Suppressor macrophage (primary cell): Measurements from ENCODE around the gene MTHFSD.

ENCODE experiments used
- DNase-seq, 4 experiments: peaks; one replicate each; pipeline ENCODE4 v3.0.0-alpha.2; 2020 to 2022

Gene MTHFSD

DNA sequence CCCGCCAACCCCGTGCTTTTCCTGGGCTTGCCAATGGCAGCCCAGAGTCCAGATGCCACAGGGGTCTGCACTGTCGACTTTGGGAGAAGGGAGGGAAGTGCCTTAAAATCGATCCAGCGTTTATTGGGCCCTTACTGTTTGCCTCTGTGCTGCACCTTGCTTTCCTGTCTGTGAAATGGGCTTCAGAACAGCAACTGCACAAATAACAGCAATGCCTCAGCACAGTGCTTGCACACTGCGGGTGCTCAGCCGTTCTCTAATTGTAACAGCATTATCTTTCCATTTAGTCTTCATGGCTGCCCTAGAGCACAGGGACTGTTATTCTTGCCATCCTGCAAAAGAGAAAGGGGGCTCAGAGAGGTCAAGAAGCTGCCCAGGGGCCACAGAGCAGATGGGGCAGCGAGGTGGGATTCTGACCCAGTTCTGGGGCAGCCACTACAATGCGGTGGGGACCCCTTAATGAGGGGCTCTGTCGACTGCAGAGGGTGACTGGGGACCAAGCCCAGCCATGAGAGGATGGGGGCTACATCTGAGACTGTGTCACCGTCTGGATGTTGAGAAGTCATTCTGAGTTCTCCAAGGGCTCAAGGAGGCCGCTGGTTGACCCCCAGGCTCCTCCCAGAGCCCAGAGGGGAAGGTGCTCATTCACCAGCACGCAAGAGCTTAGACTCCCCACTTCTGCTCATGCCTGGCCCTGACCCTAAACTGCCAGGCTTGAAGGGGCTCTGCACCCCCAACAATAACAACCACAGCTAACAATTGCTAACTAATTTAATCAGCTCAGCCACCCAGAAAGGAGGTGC, 54.1 kb downstream of the MTHFSD start:
- DNase-seq: no peak

DNA sequence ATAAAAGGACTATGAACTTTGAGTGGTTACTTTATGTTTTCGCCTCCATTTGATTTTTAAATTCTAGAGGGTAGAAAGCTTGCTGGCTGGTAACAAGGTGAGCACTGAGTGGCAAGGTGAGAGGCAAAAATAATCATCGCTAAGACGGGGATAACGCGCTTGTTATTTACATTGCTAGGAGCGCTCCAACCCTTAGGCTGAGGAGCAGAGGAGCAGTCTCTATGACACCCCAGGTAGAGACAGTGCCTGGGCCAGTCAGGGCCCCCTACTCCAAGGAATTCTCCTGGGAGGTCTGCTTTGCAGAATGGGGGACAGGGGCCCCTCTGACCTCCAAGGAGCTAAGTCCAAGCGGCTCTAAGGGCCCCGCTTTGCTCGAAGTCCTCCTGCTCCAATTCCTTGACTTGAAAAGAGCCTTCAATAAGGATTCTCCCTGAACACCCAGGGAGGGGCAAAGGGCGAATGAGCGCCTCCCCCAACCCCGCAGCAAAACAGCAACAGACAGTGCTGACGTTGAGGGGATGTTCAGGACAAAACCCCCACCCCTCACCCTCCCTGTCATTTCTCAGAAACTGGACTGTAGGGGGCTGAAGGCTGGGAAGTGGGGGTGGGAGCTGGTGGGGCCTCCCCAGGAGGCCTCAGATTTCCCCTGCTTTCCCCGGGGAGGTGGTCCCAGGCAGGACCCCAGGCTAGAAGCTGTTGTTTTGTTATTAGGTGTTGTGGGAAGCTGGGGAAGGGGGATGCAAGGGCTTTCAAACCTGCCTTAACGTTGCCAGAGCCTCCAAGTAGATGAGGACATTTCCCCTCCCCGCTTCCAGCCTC, 54.9 kb downstream of the MTHFSD start:
- no peak for DNase-seq

DNA sequence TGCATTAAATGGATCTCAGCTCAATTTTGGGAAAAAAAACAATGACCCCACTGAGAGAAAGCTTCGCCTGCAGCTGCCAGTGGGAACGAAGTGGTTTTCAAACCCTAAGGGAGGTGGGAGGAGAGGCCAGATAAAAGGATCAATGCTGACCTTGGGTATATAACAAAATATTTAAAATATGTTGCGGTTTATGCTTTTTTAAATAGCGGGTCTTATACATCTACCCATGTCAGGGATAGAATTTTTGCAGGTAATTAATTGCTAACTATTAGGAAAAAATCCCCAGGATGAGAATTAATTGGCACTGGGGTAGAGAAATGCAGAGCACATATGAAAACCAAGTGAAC, 55.6 kb downstream of the MTHFSD start:
- no peak for DNase-seq

DNA sequence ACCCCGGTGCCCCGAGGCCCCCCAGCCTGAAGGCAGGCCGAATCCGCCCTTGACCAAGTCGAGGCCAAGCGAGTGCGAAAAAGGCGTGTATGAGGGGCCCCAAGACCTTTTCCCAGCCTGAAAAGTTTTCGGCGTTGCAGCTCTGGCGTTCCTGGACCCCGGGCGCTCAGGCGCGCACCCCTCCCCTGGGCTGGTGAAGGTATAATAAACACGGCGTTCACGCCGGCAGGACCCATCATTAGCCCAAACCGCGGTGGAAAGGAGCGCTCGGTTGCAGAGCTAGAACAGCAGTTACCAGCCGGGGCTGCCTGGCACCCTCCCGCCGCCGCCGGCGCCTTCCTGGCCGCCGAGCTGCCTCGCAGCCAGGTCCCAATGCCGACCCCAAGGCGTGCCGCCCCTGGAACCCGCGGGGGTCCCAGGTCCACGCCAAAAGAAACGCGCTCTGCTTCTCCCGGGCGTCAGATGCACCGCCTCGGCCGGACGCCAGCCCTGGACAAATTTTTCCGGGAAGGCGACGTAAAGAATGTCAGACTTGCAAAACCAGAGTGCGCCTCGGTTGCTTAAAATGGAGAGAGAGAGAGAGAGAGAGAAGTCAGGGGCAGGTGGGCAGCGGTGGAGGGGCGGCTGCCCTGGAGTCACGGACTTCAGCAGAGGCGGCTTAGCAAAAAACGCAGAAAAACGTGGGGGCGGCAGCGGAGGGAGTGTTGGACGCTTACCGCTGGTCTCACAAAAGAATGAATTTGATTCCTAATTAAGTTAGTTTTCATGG, 56.2 kb downstream of the MTHFSD start:
- no peak for DNase-seq

DNA sequence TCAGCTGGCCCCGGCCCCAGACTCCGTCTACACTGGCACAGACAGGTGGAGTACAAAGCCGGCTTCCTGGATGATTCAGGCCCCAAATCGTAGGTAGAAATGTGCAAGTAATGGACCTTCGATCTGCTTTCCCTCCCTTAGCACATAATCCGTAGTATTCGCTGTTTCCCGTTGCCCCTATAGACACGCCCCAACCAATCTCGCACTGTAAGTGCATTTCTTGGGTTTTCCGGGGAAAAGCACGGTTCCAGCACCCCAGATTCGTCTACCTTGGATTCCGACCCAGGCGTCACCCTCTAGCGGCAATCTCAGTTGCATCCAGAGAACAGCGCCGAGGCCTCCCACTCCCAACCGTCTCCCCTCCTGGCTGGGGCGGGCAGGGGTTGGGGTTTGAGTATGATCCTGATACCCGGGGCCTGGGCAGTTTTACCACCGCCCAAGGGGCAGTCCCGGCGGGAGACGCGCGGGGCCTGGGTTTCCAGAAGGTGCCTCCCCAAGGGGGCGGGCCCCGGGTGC, 56.8 kb downstream of the MTHFSD start:
- DNase-seq: no peak

DNA sequence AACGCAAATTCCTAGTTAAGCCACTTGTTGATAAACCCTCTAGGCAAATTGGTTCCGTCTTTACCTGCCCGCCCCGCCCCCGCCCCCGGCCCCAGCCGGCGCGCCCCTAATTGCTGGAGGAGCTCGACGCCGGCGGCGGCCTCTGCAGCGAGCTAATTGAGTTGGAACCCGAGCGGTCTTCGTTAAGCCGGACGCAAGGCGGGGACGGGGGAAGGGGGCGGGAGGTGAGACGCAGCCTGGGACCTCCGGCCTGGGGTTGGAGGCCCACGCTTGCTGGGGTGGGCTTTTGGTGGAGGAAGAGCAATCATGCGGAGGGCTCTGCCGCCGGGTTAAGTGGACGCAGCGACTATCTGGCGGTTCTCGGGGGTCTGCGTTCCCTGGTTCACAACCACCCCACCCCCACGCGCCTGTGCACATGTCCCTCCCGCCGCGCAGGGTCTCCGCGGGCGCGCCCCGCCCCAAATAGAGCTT, 57.4 kb downstream of the MTHFSD start:
- DNase-seq: no peak

DNA sequence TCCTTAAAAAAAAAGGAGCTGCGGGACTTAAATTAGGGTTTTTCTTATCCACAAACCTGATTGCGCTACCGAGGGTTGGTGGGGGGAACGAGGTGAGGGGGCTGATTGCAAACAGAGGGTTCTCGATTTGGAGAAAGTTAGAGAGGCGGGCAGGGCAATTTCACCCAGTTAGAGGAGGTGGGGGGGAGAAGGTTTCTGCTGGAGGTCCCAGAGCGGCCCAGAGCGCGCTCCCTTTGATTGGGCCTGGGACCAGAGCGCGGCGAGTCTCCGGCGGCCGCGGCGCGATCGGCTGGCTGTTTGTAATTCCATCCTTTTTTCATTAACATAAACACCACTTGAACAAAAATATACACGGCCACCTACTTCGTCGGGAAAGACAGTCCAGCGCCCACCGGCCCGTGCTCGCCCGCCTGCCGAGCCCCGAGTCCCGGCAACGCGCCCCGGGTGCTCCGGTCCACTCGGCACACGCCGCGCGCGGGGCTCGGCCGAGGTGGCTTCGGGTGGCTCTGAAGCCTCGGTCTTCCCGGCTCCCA, 58.0 kb downstream of the MTHFSD start:
- DNase-seq: no peak

DNA sequence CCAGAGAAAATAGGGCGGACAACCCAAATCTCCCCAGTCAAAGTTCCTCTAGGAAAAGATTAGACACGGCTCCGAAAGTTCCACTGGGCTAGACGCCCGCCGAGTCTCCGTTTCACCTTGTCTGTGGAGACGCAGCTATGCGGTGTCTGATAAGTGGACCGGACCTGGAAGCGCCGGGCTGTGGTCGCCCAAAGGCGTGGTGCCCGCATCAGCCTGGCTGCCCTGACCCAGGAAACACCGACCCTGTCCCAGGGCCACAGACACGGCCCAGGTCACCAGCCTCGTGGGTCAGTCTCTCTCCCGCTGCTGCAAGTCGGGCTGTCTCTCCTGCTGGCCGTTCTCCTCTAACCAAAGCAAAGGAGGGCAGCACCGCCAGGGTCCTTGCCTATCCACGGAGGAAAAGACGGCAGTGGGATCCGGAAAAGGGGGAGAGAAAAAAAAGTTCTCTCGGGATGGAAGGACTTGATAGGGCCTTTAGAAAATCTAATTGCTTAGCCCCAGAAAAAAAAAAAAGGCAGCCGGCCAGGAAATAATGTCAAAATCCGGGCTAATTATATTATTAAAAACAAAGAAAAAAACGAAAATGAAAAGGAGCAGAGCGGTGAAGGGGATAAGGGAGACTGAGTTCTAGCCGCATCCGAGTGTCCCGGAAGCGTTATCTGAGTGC, 58.6 kb downstream of the MTHFSD start:
- DNase-seq: no peak

DNA sequence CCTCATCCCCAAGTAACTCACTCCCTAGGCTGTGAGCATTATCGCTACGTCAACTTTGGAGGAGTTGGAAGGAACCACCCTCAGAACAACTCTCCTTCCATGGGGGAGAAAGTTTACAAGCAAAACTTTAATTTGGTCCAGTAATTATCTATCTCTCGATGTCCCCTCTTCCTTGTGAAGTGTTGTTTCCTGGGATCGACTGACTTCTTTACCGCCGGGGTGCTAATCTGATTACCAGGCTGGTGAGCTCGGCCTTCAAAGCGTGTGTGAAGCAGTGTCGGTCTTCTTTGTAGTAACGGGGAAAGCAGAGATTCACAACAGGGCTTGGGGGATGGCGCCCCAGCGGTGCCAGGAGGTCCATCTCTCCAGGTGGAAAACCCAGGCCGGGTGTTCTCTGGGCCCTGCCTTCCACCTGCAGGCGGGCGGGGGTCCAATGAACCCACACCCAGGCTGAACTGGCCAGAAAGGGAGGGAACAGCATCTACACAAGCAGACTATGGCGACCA, 59.2 kb downstream of the MTHFSD start:
- DNase-seq: no peak

DNA sequence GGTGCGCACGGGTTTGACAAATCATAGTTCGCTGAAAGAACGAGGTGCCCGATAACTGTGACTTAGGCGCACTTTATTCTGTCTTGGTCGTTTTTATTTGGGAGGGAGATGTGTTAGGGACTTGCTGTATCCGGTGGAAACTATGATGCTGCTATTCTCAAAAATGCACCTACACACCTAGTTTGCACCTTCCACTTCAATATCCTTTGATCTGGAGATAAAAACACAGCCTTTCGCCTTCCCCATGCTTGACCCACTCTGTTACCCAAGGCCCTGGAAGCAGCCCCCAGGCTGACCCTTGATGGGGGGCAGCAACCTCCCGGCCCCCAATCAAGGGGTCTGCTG, 59.7 kb downstream of the MTHFSD start:
- no peak for DNase-seq

DNA sequence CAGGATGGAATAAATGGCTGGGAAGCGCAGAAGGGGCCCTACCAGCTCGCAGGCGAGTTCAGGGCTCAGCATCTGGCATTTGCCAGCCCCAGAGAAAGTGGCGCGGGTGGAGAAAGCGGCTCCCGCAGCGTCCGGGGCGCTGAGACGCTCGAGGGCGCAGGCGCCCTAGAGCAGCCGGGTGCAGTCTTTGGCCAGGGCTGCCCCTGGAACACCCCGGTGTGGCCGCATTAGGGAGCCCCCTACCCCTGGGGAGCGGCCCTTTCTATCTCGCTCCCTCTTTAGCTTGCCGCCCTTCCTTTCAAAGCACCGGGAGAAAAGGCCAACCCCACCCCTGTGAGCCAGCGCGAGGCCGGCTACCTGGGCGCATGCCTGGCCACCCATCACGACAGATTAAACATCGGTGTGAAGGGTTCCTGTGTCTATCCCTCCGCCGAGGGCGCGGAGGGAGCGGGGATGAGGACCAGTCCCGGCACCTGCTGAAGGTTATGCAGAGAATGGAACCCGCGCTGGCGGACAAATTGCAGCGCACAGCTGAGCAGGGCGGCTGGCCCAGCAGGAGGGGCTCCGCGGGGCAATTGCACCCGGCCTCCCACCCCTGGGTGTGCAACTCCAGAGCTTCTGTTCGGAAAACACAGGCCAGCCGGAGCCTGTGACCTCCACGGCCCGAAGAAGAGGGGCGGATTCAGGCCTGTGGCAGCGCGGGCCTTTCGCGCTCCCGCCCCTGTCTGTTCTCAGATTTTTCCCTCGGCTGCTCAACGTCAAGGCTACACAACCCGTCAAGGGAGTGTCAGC, 60.3 kb downstream of the MTHFSD start:
- DNase-seq: no peak

DNA sequence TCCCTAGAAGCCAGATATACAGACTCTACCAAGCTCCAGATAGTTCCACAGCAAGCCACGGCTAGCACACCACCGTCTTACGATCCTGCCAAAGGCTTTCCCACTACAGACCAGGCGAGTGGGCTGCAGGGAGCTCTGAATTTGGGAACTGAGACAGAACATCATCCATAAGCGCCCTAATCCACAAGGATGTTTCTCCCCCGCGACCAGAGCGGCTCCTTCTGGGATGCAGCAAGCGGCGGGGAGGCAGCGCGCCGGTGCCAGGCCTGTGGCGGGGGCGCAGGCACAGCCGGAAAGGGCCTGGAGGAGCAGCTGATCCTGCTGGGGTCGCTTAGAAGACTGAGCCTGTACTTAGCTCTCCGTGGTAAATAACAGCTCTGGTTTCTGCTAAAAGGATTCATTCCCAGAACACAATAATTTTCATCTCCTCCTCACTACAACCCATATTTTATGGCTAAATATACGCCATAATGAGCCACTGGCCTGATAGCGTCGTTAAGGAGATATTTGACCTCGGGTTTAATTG, 60.9 kb downstream of the MTHFSD start:
- no peak for DNase-seq

DNA sequence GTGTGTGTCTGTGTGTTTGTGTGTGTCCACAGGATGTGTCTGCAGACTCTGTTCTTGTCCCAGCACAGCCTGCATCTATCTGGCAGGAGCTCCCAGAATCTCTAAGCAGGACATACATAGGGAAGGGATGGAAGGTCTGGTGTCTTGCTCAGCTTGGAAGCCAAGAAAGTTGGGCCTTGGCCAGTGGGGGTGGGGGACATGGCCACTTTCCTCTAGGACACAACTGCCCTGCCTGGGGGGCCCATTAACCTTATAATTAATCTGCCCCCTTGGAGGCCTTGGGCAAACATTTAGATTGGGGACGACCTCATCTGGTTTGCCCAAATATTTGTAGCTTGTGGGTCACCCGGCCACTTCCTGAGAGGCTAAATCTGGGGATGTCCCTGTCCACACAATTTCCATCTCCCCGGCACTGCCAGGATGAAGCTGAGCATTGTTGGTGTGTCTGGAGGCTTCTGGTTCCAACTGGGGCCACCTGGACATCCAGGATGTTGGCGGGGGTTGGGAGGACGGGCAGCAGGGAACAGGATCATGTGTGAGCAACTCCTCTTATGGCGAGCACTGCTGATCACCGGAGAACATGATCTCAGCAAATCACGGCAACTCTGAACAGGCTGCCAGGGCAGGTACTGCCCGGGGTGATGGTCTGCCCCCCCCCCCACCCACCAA, 61.9 kb downstream of the MTHFSD start:
- no peak for DNase-seq

DNA sequence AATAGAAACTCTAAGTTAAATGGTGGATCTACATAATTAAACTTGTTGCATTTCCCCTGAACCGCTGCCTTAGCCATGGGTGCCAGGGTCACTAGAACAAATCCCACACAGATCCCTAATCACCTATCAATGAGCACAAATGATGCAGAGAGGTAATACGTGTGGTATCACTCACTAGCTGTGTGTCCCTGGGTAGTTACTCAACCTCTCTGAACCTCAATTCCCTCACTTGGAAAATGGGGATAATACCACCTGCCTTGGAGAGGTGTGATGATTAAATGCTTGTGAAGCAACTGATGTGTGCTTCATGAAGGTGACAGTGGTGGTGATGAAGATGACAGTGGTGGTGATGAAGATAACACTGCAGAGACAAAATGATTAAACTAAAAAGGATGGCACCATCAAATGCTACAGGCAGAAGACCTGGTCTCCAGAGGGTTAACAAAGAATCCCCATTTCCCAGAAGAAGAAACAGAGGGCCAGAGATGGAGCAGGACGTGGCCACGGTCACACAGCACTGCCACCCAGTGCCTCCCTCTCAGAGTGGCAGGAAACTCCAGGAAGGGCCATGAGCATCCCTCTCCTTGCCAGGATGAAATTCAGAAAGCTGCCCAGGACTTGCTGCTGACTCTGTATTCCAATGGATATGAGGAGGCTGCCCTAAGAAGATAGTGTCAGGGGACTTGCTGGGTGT, 62.6 kb downstream of the MTHFSD start:
- no peak for DNase-seq

DNA sequence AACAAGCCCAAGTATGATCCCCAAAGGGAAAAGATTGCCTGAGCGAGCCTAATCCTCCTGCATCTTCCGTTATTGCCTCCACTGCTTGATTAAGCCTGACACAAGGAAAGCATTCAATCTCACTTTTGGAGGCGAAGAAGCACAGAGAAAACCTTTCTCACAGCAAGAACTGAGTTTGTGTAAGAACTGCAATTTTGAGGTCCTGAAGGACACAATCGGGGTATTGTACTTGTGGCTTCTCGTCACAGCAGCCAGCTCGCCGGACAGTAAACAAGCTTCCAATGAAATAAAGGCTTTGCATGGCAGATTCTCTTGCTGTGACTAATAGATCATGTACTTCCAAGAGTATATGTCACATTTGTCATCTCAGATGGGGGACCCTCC, 63.4 kb downstream of the MTHFSD start:
- DNase-seq: no peak

DNA sequence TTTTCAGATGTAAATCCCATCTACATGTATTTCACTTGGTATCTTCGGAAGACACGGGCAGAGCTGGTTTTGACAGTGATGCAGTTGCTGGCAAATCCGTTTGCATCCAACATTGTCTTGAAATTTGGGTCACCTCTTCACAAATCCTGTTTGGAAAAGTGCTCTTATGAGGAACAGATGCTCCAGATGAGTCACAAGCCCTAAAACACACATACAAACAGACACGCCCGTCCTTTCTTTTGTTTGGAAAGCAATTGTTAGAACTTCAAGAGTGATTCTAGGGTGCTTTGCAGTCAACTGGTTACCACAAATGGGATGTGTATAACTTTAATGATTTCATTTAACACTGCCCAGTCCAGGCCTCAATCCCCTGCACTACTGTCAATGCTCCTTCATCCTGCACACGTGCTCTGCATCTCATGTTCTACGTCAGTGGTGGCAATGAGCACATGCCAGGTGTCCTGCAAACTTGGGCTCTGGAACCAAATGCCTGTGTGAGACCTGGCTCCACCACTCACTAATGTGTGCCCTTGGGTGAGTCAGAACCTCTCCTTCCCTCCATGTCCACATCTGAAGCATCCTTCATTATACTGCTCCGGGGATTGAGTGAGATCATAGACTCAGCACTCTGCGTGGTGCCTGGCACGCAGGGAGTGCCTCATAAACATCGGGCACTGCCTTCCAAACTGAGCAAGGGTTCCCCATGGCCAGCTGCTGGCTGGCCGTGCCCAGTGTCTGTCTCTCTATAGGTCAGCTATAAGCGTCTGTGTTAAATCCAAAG, 64.0 kb downstream of the MTHFSD start:
- DNase-seq: no peak

DNA sequence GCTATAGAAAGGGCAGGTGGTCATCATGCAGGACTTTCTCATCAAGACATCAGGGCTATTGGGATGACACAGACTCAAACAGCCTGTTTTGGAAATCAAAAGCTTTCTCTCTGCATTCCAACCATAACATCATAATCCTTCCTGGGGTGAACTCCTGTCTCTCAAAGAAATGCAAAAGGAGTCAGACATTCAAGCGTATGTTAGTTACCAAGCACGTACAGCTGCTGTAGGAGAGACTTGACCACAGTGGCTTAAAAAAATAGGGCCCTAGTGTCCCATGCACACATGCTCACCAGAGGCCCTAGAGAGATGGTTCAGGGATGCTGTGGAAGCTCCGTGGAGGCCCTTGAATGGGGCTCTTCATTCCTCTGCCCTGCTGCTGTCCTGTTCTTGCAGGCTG, 69.3 kb downstream of the MTHFSD start:
- no peak for DNase-seq

DNA sequence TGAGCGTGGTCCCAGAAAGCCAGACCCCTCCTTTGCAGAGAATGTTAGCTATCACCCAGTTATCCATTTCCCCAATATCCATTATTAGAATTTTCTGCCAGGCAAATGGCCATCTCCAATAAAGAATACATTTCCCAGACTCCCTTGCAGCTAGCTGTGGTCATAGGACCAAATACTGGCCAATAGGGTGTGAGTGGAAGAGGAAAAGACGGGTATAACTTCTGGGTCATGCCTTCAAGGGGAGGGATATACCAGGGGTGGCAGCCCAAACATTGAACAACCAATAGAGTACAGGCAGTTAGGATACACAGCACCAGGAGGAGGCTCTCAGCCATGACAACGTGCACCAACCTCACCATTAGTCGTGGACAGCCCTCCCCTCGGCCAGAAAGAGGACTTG, 70.8 kb downstream of the MTHFSD start:
- DNase-seq: no peak

DNA sequence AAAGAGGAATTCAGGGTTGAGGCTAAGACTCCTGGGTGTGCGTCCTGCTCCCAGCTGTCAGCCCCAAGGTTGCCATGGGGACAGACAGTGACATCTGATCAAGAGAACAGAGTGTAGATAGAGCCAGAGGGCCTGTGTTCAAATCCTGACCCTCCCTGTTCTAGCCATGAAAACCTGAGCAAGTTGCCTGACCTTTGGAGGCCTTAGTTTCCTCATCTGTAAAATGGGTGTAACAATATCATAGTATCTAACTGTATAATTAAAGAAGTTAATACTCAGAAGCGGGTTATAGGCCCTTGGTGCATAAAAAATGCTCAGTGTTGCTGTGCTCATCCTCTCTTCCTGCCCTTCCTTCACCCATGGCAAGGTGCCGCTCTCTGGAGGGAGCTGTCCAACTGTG, 73.4 kb downstream of the MTHFSD start:
- DNase-seq: no peak
